ENCODE results near the gene CHSY1. TPM values are rescaled to one million over a fixed set of nuclear protein-coding genes. Genes with fewer than 3 reads are reported as not detected.
A peak's percentile ranks its signal among the peaks of the same experiment; 100 is the strongest.

CHSY1 gene
- total and polyA plus RNA-seq, 10 of the 15 experiments (the other 5 are each of a cell fraction or from before 2014, with no cell fraction given) = 1.4 to 31.2 (median 10.5) TPM

DNA sequence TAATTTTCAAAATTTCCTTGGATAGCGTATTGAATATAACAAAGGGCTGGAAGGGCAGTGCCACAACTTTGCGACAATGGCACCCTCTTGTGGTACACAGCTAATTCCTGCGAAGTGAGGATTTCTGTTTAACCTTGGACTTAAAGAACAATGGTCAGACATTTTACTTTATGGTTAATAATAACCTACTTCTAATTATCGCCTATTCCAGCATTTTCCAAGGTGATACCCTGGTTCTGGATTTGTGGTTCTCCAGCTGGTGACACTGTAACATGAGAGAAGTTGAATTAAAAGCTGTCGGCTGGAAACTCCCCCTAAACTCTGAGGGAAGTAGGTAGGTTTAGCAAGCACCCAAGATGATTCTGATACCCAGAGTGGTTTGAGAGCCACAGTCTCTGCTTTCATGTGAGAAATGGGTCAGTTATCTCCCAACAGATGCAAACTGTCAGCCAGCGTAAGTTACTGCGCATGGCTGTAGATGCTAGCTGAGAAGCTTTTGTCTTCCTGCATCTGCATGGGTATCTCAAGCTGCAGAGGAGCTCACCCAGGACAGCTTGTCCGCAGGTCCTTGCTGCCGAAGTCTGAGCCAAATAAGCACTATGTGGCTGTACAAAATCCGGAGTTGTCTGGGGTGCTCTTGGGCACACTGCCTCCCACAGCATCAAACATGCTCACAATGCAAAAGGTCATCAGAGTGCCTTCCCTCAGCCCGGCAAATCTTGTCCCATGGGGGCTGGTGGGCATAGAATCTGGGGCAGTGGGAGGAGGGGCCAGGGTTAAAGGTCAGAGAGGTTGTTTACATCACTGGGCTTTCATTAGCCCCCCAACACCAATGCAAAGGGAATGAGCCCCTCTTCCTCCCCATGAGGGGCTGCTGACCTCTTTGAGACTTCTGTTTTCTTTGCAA is 6.6 kb upstream of the CHSY1 start (continued):
- TF ChIP-seq SREBF2 (IDR thresholded peaks at IDR 0.05; ENCODE audit: low read length) (no peak), CHD1 (IDR thresholded peaks at IDR 0.05; ENCODE audit: low read depth, low read length) (no peak), NFIC (IDR thresholded peaks at IDR 0.05; ENCODE audit: low read depth, low read length) (no peak), FOXK2 (IDR thresholded peaks at IDR 0.05) (no peak), SMC3 (IDR thresholded peaks at IDR 0.05; ENCODE audit: borderline replicate concordance, low read length) (peak; percentile 98), WRNIP1 (IDR thresholded peaks at IDR 0.05; ENCODE audit: borderline replicate concordance, low read depth, low read length) (no peak), BCL11A (IDR thresholded peaks at IDR 0.05; ENCODE audit: low read depth, low read length) (no peak), TCF12 (IDR thresholded peaks at IDR 0.05; ENCODE audit: low read depth, low read length) (peak; percentile 40; the same call in 1 of the 2 replicates), SRF (IDR thresholded peaks at IDR 0.05; ENCODE audit: low read depth in 2 of 2, low read length in 2 of 2) (no peak), ETV6 (conservative IDR thresholded peaks at IDR 0.05 in 1 of 2, IDR thresholded peaks at IDR 0.05 in 1 of 2; ENCODE audit: borderline replicate concordance in 1 of 2, low read depth in 1 of 2) (no peak), CREB1 (IDR thresholded peaks at IDR 0.05; ENCODE audit: low read depth) (no peak), POU2F2 (IDR thresholded peaks at IDR 0.05; ENCODE audit: borderline replicate concordance, low read depth, low read length) (no peak; the same call in 2 of the 3 replicates), SREBF1 (IDR thresholded peaks at IDR 0.05; ENCODE audit: low read length) (no peak), CEBPB (IDR thresholded peaks at IDR 0.05; ENCODE audit: borderline replicate concordance in 1 of 2, low read depth in 2 of 2, low read length in 2 of 2) (no peak), KDM1A (IDR thresholded peaks at IDR 0.05; ENCODE audit: borderline replicate concordance) (no peak)
- TF ChIP-seq, protein P1, sequence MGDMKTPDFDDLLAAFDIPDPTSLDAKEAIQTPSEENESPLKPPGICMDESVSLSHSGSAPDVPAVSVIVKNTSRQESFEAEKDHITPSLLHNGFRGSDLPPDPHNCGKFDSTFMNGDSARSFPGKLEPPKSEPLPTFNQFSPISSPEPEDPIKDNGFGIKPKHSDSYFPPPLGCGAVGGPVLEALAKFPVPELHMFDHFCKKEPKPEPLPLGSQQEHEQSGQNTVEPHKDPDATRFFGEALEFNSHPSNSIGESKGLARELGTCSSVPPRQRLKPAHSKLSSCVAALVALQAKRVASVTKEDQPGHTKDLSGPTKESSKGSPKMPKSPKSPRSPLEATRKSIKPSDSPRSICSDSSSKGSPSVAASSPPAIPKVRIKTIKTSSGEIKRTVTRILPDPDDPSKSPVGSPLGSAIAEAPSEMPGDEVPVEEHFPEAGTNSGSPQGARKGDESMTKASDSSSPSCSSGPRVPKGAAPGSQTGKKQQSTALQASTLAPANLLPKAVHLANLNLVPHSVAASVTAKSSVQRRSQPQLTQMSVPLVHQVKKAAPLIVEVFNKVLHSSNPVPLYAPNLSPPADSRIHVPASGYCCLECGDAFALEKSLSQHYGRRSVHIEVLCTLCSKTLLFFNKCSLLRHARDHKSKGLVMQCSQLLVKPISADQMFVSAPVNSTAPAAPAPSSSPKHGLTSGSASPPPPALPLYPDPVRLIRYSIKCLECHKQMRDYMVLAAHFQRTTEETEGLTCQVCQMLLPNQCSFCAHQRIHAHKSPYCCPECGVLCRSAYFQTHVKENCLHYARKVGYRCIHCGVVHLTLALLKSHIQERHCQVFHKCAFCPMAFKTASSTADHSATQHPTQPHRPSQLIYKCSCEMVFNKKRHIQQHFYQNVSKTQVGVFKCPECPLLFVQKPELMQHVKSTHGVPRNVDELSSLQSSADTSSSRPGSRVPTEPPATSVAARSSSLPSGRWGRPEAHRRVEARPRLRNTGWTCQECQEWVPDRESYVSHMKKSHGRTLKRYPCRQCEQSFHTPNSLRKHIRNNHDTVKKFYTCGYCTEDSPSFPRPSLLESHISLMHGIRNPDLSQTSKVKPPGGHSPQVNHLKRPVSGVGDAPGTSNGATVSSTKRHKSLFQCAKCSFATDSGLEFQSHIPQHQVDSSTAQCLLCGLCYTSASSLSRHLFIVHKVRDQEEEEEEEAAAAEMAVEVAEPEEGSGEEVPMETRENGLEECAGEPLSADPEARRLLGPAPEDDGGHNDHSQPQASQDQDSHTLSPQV (IDR thresholded peaks at IDR 0.05) = 0 out of 2 replicates have a peak, but pooled peaks have one; percentile 3
- TF ChIP-seq, protein P2, sequence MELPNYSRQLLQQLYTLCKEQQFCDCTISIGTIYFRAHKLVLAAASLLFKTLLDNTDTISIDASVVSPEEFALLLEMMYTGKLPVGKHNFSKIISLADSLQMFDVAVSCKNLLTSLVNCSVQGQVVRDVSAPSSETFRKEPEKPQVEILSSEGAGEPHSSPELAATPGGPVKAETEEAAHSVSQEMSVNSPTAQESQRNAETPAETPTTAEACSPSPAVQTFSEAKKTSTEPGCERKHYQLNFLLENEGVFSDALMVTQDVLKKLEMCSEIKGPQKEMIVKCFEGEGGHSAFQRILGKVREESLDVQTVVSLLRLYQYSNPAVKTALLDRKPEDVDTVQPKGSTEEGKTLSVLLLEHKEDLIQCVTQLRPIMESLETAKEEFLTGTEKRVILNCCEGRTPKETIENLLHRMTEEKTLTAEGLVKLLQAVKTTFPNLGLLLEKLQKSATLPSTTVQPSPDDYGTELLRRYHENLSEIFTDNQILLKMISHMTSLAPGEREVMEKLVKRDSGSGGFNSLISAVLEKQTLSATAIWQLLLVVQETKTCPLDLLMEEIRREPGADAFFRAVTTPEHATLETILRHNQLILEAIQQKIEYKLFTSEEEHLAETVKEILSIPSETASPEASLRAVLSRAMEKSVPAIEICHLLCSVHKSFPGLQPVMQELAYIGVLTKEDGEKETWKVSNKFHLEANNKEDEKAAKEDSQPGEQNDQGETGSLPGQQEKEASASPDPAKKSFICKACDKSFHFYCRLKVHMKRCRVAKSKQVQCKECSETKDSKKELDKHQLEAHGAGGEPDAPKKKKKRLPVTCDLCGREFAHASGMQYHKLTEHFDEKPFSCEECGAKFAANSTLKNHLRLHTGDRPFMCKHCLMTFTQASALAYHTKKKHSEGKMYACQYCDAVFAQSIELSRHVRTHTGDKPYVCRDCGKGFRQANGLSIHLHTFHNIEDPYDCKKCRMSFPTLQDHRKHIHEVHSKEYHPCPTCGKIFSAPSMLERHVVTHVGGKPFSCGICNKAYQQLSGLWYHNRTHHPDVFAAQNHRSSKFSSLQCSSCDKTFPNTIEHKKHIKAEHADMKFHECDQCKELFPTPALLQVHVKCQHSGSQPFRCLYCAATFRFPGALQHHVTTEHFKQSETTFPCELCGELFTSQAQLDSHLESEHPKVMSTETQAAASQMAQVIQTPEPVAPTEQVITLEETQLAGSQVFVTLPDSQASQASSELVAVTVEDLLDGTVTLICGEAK (IDR thresholded peaks at IDR 0.05; ENCODE audit: borderline replicate concordance) = no peak
- TF ChIP-seq, protein P3, sequence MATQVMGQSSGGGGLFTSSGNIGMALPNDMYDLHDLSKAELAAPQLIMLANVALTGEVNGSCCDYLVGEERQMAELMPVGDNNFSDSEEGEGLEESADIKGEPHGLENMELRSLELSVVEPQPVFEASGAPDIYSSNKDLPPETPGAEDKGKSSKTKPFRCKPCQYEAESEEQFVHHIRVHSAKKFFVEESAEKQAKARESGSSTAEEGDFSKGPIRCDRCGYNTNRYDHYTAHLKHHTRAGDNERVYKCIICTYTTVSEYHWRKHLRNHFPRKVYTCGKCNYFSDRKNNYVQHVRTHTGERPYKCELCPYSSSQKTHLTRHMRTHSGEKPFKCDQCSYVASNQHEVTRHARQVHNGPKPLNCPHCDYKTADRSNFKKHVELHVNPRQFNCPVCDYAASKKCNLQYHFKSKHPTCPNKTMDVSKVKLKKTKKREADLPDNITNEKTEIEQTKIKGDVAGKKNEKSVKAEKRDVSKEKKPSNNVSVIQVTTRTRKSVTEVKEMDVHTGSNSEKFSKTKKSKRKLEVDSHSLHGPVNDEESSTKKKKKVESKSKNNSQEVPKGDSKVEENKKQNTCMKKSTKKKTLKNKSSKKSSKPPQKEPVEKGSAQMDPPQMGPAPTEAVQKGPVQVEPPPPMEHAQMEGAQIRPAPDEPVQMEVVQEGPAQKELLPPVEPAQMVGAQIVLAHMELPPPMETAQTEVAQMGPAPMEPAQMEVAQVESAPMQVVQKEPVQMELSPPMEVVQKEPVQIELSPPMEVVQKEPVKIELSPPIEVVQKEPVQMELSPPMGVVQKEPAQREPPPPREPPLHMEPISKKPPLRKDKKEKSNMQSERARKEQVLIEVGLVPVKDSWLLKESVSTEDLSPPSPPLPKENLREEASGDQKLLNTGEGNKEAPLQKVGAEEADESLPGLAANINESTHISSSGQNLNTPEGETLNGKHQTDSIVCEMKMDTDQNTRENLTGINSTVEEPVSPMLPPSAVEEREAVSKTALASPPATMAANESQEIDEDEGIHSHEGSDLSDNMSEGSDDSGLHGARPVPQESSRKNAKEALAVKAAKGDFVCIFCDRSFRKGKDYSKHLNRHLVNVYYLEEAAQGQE (IDR thresholded peaks at IDR 0.05; ENCODE audit: low read depth, low read length) = no peak

Data from GM12878 (cell line).